Measurements from ENCODE around the gene EML2.

Gene EML2

DNA sequence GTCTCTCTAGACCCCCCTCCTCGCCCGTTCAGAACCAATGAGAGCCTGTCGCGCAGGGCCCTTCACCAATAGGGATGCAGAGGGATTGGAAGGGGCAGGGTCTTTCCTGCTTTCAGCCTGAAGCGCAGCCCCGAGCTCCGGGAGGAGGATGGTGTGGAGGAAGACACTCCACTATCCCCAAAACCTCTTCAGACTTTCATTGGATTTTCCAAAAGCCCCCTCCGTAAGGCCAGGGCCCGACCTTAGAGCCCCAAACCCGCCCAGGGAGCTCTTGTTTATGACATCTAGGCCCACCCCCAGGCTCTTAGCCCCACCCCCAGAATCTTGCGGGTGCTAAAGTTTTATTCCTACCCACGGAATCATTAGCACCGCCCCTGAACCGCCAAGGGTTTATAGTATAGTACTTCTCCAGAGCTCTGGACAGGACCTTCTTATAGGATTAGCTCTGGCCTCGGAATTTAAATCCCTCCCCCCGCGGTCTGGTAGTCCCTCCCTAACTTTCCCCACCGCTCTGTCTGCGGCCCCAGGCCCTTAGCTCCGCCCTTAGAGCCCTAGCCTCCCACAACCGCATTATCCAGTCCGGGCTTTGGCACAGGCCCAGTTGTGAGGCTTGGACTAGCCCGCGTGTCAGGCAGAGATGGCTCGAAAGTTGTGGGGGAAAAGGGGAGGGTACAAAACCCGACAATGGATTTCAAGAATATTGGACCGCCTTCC lies 6.6 kb upstream of the EML2 start:
- no peak overlapping the region for H3K27ac ChIP-seq (ENCODE audit: low read length)
- no peaks in the 10 kb centered on the region for H3K36me3 ChIP-seq (ENCODE audit: control insufficient read depth in 1 of 2, insufficient read depth in 2 of 2, low read length in 2 of 2)
- peaks cover 0 to 36% of the 10 kb centered on the region in 2 donors for H3K4me1 ChIP-seq (ENCODE audit: control insufficient read depth in 1 of 2, insufficient read depth in 2 of 2, low read length in 2 of 2)
- peak overlapping the region; percentile 26 to 42 for H3K4me3 ChIP-seq (ENCODE audit: low read depth in 1 of 2, low read length in 2 of 2)
- no peaks in the 10 kb centered on the region for H3K9me3 ChIP-seq (ENCODE audit: control insufficient read depth in 1 of 2, low read length in 2 of 2)
- peaks cover 11% of the 10 kb centered on the region for H3K27me3 ChIP-seq (ENCODE audit: low read depth, low read length)

DNA sequence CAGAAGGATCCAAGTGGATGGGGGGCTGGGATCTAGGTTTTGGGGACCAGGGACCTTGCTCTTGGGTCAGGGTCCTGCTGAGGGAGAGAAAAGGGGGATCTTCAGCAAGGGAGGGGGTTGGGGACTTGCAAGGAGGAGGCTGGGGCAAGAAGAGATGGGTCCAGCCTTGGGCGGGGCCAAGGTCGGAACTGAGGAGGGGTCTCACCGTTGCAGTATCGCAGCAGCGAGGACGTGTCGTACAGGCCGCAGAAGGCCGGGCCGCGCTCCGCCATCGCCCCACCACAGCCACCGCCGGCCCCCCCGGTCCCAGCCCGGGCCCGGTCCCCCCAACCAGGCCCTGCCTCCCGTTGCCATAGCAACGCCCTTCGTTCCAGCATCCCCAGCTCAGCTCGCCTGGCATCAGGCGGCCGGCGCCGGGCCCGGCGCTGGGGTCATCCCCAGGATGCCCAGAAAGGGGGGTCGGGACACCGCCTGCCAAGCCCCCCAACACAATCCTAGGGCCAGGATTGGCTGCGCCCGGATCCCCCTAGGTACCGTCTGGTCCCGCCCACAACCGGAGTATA lies 6.0 kb upstream of the EML2 start:
- Histone ChIP-seq H3K36me3 (ENCODE audit: control insufficient read depth in 1 of 2, insufficient read depth in 2 of 2, low read length in 2 of 2) (no peaks in the 10 kb centered on the region), H3K27me3 (ENCODE audit: low read depth, low read length) (peaks cover 11% of the 10 kb centered on the region), H3K27ac (ENCODE audit: low read length) (no peak overlapping the region), H3K4me1 (ENCODE audit: control insufficient read depth in 1 of 2, insufficient read depth in 2 of 2, low read length in 2 of 2) (peaks cover 0 to 36% of the 10 kb centered on the region in 2 donors), H3K4me3 (ENCODE audit: low read depth in 1 of 2, low read length in 2 of 2) (peak overlapping the region in 1 of 2 donors; percentile 42), H3K9me3 (ENCODE audit: control insufficient read depth in 1 of 2, low read length in 2 of 2) (no peaks in the 10 kb centered on the region)

DNA sequence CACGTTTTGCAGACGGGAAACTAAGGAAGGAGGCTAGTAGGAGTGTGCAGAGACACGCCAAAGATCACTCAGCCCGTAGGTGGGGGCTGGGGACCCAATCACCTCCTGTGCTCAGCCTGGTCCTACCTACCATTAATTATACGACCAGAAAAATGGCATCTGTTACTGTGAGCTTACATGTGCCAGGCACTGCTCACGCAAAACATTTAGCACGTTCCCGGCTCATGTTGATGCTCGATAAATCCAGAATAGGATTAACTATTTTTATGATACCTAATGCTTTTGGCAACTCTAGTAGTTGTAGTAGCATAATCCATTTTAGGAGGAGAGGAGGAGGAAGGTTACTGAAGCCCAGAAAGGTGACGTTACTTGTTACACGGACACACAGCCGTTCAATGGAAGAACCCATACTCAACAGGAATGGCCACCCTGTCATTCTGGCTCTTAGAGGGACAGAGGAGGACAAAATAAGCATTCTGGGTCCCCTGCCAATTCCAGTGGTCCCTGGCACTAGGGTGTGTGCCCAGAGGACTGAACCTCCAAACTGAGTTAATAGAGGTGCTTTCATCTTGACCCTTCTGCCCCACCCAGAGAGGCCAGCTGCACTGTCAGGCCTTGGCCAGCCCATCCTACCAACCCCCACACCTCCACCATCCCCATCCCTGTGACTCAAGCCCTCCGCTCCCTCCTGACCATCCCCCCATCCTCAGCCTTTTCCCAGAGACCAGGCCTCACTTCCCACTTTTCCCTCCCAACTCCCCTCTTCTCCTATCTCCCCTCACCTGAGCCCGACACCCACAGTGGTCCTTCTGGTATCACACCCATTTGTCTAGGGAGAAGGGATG lies 5.0 kb upstream of the EML2 start:
- H3K9me3 ChIP-seq (ENCODE audit: control insufficient read depth in 1 of 2, low read length in 2 of 2): no peaks in the 10 kb centered on the region
- peaks cover 0 to 40% of the 10 kb centered on the region in 2 donors for H3K4me1 ChIP-seq (ENCODE audit: control insufficient read depth in 1 of 2, insufficient read depth in 2 of 2, low read length in 2 of 2)
- H3K4me3 ChIP-seq (ENCODE audit: low read depth in 1 of 2, low read length in 2 of 2): no peak overlapping the region
- no peaks in the 10 kb centered on the region for H3K36me3 ChIP-seq (ENCODE audit: control insufficient read depth in 1 of 2, insufficient read depth in 2 of 2, low read length in 2 of 2)
- H3K27me3 ChIP-seq (ENCODE audit: low read depth, low read length): peaks cover 11% of the 10 kb centered on the region
- H3K27ac ChIP-seq (ENCODE audit: low read length): no peak overlapping the region

DNA sequence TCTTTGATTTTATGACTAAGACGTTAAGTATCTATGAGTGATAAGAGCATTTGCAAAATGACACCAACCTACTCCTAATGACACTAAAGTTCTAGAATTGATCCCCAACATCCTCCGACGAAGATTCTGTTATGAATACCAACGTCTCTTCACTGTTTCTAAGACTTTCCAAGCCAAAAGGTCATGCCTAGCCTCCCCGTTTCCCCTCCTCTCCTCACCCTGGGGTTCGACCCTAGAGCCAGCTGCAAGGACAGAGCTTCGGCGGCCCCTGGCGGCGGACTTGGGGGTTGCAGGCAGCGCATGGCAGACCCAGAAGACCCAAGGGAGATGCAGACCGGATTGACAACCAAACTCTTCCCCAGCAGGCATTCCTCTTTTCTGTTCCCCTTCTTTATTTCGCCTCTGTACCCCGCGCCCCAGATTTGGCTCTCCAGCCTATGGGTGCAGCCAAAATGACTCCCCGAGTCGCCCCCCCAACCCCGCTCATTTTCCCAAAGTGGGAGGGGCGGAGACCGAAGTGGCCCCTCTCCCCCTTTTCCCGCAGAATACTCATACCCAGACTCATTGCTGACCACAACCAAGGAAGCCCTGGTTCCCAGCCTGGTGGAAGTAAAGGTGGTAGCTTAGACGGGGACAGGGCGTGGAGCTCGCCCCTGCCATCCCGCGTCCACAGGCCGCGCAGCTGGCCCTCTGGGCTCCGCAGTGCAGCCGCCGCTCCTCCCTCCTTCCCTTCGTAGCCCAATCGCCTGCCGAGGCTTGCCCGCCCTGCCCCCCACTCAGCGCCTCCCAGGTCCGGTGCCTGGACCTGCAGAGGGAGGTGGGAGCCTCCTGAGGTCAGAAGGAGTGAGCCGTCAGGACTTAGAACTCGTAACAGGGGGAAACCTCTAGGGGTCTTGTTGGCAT lies 4.1 kb upstream of the EML2 start:
- no peaks in the 10 kb centered on the region for H3K9me3 ChIP-seq (ENCODE audit: control insufficient read depth in 1 of 2, low read length in 2 of 2)
- no peak overlapping the region for H3K27ac ChIP-seq (ENCODE audit: low read length)
- no peak overlapping the region for H3K4me3 ChIP-seq (ENCODE audit: low read depth in 1 of 2, low read length in 2 of 2)
- H3K27me3 ChIP-seq (ENCODE audit: low read depth, low read length): peaks cover 11% of the 10 kb centered on the region
- no peaks in the 10 kb centered on the region for H3K36me3 ChIP-seq (ENCODE audit: control insufficient read depth in 1 of 2, insufficient read depth in 2 of 2, low read length in 2 of 2)
- H3K4me1 ChIP-seq (ENCODE audit: control insufficient read depth in 1 of 2, insufficient read depth in 2 of 2, low read length in 2 of 2): peaks cover 4 to 48% of the 10 kb centered on the region in 2 donors

DNA sequence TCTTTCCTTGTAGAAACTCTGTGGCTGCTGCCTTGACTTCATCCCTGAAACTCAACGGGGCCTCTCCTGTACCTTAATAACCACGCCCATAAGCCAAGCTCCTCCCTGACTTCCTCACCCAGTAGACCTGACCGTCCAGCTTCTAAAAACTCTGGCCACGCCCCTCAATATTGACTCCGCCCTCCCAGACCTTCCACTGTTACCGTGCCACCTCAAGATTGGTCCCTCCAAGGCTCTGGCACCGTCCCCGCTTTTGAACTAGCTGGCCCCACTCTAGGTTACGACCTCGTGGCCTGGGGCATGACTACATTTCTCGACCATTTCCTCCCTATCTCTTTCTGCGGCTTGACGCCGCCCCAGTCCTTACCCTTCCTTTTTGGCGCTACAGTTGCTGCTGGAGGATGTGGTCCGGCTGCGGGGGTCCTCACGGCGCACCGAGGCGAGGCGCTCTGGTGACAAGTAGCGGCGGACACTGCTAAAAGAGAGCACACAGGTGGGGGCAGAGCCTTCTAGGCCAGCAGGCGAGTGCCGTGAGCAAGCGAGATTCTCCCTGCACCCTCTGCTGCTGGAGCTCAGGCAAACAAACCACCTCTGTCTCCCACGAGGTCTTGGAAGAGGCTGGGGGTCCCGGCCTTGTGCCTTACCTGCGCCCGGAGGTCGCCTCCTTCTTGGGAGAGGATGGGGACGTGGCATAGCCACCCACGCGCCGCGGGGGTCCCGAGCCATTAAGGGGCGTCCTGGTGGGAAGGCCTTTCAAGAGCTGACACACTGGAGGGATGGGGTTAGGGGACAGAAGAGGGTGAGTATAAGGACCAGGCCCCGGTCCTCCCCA lies 2.3 kb upstream of the EML2 start:
- H3K4me1 ChIP-seq (ENCODE audit: control insufficient read depth in 1 of 2, insufficient read depth in 2 of 2, low read length in 2 of 2): peaks cover 4 to 49% of the 10 kb centered on the region in 2 donors

DNA sequence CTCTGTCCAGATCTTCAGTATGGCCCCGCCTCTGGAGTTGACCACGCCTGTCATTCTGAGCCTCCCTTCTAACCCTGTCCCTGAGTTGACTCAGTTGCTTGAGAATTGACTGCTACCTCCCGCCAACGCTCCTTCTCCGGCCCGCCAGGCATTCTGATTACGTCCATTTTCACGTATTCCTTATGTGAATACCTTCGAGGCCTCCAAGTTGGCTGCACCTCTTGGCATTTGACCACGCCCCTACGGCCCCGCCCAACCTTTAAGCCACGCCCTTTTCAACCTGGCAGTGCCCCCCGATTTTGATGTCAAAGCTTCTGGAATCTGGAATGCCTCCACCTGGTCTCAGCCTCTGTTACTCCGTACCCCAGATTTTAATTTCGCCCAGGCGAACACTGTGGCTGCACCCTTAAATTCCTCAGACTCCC lies 1.7 kb upstream of the EML2 start:
- Histone ChIP-seq H3K36me3 (ENCODE audit: control insufficient read depth in 1 of 2, insufficient read depth in 2 of 2, low read length in 2 of 2) (no peaks in the 10 kb centered on the region), H3K27ac (ENCODE audit: low read length) (no peak overlapping the region), H3K4me1 (ENCODE audit: control insufficient read depth in 1 of 2, insufficient read depth in 2 of 2, low read length in 2 of 2) (peaks cover 4 to 46% of the 10 kb centered on the region in 2 donors), H3K27me3 (ENCODE audit: low read depth, low read length) (peaks cover 5% of the 10 kb centered on the region), H3K4me3 (ENCODE audit: low read depth in 1 of 2, low read length in 2 of 2) (peak overlapping the region in 1 of 2 donors; percentile 53), H3K9me3 (ENCODE audit: control insufficient read depth in 1 of 2, low read length in 2 of 2) (no peaks in the 10 kb centered on the region)

More for the DNA sequence above, 2.3 kb upstream of the EML2 start:
- Histone ChIP-seq H3K4me3 (ENCODE audit: low read depth in 1 of 2, low read length in 2 of 2) (peak overlapping the region; percentile 44 to 53), H3K36me3 (ENCODE audit: control insufficient read depth in 1 of 2, insufficient read depth in 2 of 2, low read length in 2 of 2) (no peaks in the 10 kb centered on the region), H3K27me3 (ENCODE audit: low read depth, low read length) (peaks cover 11% of the 10 kb centered on the region), H3K27ac (ENCODE audit: low read length) (peak overlapping the region; percentile 56), H3K9me3 (ENCODE audit: control insufficient read depth in 1 of 2, low read length in 2 of 2) (no peaks in the 10 kb centered on the region)

DNA sequence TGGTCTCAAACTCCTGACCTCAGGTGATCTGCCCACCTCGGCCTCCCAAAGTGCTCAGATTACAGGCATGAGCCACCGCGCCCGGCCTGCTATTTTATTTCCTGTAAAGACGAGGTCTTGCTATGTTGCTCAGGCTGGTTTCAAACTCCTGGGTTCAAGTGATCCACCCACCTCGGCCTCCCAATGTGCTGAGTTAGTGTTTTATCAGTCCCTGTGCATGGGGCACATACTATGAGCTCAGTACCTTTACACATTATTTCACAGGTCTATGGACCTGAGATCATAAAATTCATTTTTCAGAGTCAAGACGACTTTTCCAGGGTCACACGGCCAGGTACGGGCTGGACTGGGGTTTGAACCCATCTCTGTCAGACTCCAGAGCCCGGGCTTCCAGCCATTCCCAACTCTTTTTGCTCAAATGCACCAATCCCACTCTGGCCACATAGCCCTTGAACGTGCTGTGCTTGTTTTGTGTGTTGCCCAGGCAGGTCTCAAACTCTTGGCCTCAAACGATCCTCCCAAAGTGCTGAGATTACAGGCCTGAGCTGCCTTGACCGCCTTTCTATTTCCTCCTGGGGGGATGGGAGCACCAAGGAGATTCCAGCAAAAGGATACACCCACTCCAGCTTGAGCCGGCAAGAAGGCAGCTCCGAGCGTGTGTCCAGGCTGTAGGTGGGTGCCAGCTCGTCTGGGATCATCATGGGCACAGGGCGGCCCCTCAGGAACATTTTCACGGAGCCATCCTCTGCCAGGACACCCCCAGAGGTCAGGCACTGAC lies 1.1 kb downstream of the EML2 start:
- no peaks in the 10 kb centered on the region for H3K36me3 ChIP-seq (ENCODE audit: control insufficient read depth in 1 of 2, insufficient read depth in 2 of 2, low read length in 2 of 2)
- H3K4me1 ChIP-seq (ENCODE audit: control insufficient read depth in 1 of 2, insufficient read depth in 2 of 2, low read length in 2 of 2): peaks cover 4 to 32% of the 10 kb centered on the region in 2 donors
- peak overlapping the region; percentile 78 to 83 for H3K4me3 ChIP-seq (ENCODE audit: low read depth in 1 of 2, low read length in 2 of 2)
- no peaks in the 10 kb centered on the region for H3K9me3 ChIP-seq (ENCODE audit: control insufficient read depth in 1 of 2, low read length in 2 of 2)
- no peak overlapping the region for H3K27ac ChIP-seq (ENCODE audit: low read length)
- no peaks in the 10 kb centered on the region for H3K27me3 ChIP-seq (ENCODE audit: low read depth, low read length)

DNA sequence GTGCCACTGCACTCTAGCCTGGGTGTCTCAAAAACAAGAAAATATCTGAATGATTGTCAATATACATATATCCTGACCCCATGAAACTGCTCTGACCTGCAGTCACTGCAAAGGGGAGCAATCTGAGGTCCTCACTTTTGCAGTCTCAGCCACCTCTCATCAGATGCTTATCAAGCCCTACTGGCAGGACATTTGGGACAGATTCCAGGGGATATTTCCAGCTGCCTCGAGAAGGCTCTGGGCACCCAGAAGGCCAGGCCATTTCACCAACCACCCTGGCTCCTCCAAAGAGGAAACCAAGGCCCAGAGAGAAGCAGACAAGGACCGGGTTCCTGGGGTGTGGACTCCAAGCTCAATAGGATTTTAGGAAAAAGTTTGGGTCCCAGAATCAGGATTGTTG lies 2.3 kb downstream of the EML2 start:
- peaks cover 4 to 23% of the 10 kb centered on the region in 2 donors for H3K4me1 ChIP-seq (ENCODE audit: control insufficient read depth in 1 of 2, insufficient read depth in 2 of 2, low read length in 2 of 2)
- H3K27ac ChIP-seq (ENCODE audit: low read length): no peak overlapping the region
- no peaks in the 10 kb centered on the region for H3K36me3 ChIP-seq (ENCODE audit: control insufficient read depth in 1 of 2, insufficient read depth in 2 of 2, low read length in 2 of 2)
- no peak overlapping the region for H3K4me3 ChIP-seq (ENCODE audit: low read depth in 1 of 2, low read length in 2 of 2)
- no peaks in the 10 kb centered on the region for H3K27me3 ChIP-seq (ENCODE audit: low read depth, low read length)
- no peaks in the 10 kb centered on the region for H3K9me3 ChIP-seq (ENCODE audit: control insufficient read depth in 1 of 2, low read length in 2 of 2)

DNA sequence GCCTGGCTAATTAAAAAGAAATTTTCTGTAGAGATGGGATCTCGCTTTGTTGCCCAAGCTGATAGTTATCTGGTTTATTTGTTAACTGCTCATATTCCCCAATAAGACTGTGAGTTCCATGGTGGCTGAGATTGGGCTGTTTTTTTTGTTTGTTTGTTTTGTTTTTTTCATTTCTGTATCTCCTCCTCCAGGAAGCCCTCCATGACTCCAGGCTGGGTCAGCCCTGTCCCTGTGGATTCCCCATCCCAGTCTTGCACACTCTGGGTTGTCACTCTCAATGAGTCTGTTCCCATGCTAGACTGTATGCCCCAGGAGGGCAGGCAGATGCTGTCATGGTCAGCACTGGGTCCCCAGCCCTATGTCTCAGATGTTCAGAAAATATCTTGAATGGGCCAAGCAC lies 2.9 kb downstream of the EML2 start:
- Histone ChIP-seq H3K4me1 (ENCODE audit: control insufficient read depth in 1 of 2, insufficient read depth in 2 of 2, low read length in 2 of 2) (peaks cover 4 to 16% of the 10 kb centered on the region in 2 donors), H3K4me3 (ENCODE audit: low read depth in 1 of 2, low read length in 2 of 2) (no peak overlapping the region), H3K27me3 (ENCODE audit: low read depth, low read length) (no peaks in the 10 kb centered on the region), H3K36me3 (ENCODE audit: control insufficient read depth in 1 of 2, insufficient read depth in 2 of 2, low read length in 2 of 2) (no peaks in the 10 kb centered on the region), H3K9me3 (ENCODE audit: control insufficient read depth in 1 of 2, low read length in 2 of 2) (no peaks in the 10 kb centered on the region), H3K27ac (ENCODE audit: low read length) (no peak overlapping the region)

Data from muscle layer of duodenum (tissue), 2 donors.